Activated naive CD4-positive, alpha-beta T cell (primary cell): Measurements from ENCODE around the gene CAVIN1.
"Not testable (repeated sequence)": the region's sequence is repeated elsewhere in the genome, so short reads cannot be mapped to it uniquely, and the experiment has no call there.

Experiments
- DNase-seq, 4 experiments: peaks; one replicate each; lab custom pipeline; 2025; lab: John Stamatoyannopoulos, UW

CAVIN1 gene

GRCh38 chr17:42405076-42405475, 18.0 kb downstream of the CAVIN1 start:
- DNase-seq: no peak

GRCh38 chr17:42404326-42405055, 18.6 kb downstream of the CAVIN1 start:
- no peak for DNase-seq

GRCh38 chr17:42403150-42403549, 19.9 kb downstream of the CAVIN1 start:
- peak in 2 of 4 experiments; percentile 8 to 30 for DNase-seq

GRCh38 chr17:42402117-42402516, 20.9 kb downstream of the CAVIN1 start:
- DNase-seq: no peak

- DNase-seq: not testable (repeated sequence)
Observed at GRCh38 chr17:42400844-42401375, 22.1 kb downstream of the CAVIN1 start.

- no peak for DNase-seq
Observed at GRCh38 chr17:42399948-42400843, 22.9 kb downstream of the CAVIN1 start.

- DNase-seq: no peak
Observed at GRCh38 chr17:42399121-42399520, 23.9 kb downstream of the CAVIN1 start.

- not testable (repeated sequence) for DNase-seq
Observed at GRCh38 chr17:42395601-42396000, 27.5 kb downstream of the CAVIN1 start.

GRCh38 chr17:42394838-42395237, 28.2 kb downstream of the CAVIN1 start:
- DNase-seq: no peak

- no peak for DNase-seq
Observed at GRCh38 chr17:42392692-42393415, 30.2 kb downstream of the CAVIN1 start.

- DNase-seq: not testable (repeated sequence)
Observed at GRCh38 chr17:42391439-42391838, 31.6 kb downstream of the CAVIN1 start.

- no peak for DNase-seq
Observed at GRCh38 chr17:42389899-42390298, 33.2 kb downstream of the CAVIN1 start.

GRCh38 chr17:42389135-42389417, 34.0 kb downstream of the CAVIN1 start:
- DNase-seq: peak in 1 of 4 experiments; percentile 77

- DNase-seq: peak; percentile 100
Observed at GRCh38 chr17:42388381-42389134, 34.5 kb downstream of the CAVIN1 start, which contains the start of gene STAT3. Gene STAT3 (minus strand): TSS chr17:42388442. CDS start chr17:42348516, 39,926 bp downstream.

GRCh38 chr17:42387661-42388380, 35.2 kb downstream of the CAVIN1 start:
- peak in 1 of 4 experiments; percentile 35 for DNase-seq

- DNase-seq: no peak
Observed at GRCh38 chr17:42386777-42387657, 36.0 kb downstream of the CAVIN1 start.

GRCh38 chr17:42381898-42382297, 41.2 kb downstream of the CAVIN1 start:
- no peak for DNase-seq

- DNase-seq: no peak
Observed at GRCh38 chr17:42380935-42381334, 42.1 kb downstream of the CAVIN1 start.

- DNase-seq: no peak
Observed at GRCh38 chr17:42378959-42379594, 44.0 kb downstream of the CAVIN1 start.
